ENCODE data around the gene GNPTG.

Gene GNPTG

DNA sequence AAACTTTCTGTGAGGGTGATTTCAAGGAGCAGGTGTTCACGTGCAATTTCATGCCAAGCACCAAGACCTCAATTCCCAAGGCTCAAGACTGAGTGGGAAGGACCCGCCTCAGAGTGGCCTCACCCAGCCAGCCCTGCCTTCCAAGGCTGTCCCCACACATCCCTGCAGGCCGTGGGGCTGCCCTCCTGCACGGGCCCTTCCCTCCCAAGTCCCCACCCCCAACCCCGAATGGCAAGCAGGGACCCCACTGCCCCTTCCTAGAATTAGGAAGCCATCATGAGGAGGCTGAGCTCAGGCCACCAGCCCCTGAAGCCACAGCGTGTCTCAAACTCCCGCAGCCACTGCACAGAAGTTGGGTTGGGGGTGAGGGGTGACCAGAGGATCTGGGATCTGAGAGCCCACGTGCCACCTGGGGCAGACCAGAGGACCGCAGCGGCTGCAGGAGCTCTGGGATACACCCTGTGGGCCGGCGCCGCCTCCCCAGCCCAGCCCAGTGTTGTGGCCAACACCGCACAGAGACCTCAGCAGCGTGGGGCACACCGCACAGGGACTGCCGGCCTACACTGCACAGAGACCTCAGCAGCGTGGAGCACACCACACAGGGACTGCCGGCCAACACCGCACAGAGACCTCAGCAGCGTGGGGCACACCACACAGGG, 20.7 kb downstream of the GNPTG start:
- Histone ChIP-seq H3K27me3 (ENCODE audit: control insufficient read depth, insufficient read depth, low read length) (no peaks in the 10 kb centered on the region), H3K4me3 (ENCODE audit: low read length) (no peak overlapping the region), H3K9ac (ENCODE audit: low read length) (no peak overlapping the region), H3K9me3 (ENCODE audit: control insufficient read depth, low read depth, low read length) (no peaks in the 10 kb centered on the region), H3K4me1 (ENCODE audit: control insufficient read depth, low read depth, low read length) (no peaks in the 10 kb centered on the region), H3K36me3 (ENCODE audit: control insufficient read depth, low read depth, low read length) (no peaks in the 10 kb centered on the region), H3K27ac (ENCODE audit: low read length) (no peak overlapping the region)

DNA sequence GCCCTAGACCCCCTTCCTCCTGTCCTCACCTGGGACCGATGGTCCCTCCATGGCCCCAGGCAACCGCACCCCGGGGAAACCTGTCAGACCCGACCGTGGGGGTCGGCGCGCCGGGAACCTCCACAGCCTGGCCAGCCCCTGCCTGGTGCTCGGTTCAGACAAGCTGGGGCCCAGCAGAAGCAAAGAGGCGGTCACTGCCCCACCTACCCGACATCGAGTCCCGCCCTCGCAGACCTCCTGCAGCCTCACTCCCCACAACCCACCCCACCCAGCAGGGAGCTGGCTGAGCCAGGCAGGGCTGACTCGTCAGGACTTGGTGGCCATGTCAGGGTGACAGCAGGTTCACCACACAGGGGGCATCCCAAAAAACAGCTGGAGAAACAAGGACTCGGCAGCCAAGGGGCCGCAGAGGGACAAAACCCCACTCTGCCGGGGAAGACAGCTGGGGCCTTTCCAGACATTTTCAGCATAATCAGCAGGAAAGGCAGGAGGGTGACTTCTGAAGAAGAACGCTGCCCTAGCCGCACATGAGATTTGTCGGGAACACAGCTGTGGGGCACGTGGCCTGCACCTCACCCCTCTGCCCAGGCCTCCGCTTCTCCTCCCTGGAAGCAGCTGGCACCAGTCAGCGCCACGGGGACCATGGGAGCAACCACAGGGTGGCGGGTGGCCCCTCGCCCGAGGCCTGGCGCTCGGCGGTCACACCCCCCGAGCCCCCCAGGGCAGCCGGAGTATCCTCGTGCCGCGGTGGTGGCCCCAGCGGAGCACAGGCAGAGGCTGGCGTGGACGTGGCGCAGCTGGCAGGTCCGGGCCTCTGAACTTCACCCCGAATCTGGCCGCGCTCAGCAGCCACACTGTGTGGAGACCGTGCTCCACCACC, 22.9 kb downstream of the GNPTG start:
- Histone ChIP-seq H3K36me3 (ENCODE audit: control insufficient read depth, low read depth, low read length) (no peaks in the 10 kb centered on the region), H3K9me3 (ENCODE audit: control insufficient read depth, low read depth, low read length) (no peaks in the 10 kb centered on the region), H3K27ac (ENCODE audit: low read length) (no peak overlapping the region), H3K9ac (ENCODE audit: low read length) (no peak overlapping the region), H3K27me3 (ENCODE audit: control insufficient read depth, insufficient read depth, low read length) (no peaks in the 10 kb centered on the region), H3K4me1 (ENCODE audit: control insufficient read depth, low read depth, low read length) (peaks cover 9% of the 10 kb centered on the region), H3K4me3 (ENCODE audit: low read length) (no peak overlapping the region)

DNA sequence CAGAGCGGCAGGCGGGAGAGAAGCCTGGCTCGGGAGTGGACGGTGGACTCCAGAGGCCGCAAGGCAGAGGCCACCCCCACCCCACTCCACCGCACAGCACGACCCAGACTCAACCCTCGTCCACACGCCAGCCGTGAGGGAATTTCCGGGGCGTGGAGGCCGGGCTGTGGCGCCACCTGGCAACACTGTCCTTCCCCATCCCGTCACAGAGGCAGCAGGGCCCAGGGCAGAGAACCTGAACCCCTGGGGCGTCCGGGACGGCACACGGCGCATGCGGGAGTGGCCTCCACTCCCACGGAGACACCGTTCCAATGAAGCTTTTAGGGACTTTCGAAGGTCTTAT, 23.5 kb downstream of the GNPTG start:
- no peaks in the 10 kb centered on the region for H3K9me3 ChIP-seq (ENCODE audit: control insufficient read depth, low read depth, low read length)
- H3K4me3 ChIP-seq (ENCODE audit: low read length): no peak overlapping the region
- peaks cover 13% of the 10 kb centered on the region for H3K4me1 ChIP-seq (ENCODE audit: control insufficient read depth, low read depth, low read length)
- no peak overlapping the region for H3K27ac ChIP-seq (ENCODE audit: low read length)
- H3K9ac ChIP-seq (ENCODE audit: low read length): no peak overlapping the region
- peaks cover 4% of the 10 kb centered on the region for H3K27me3 ChIP-seq (ENCODE audit: control insufficient read depth, insufficient read depth, low read length)
- H3K36me3 ChIP-seq (ENCODE audit: control insufficient read depth, low read depth, low read length): no peaks in the 10 kb centered on the region

DNA sequence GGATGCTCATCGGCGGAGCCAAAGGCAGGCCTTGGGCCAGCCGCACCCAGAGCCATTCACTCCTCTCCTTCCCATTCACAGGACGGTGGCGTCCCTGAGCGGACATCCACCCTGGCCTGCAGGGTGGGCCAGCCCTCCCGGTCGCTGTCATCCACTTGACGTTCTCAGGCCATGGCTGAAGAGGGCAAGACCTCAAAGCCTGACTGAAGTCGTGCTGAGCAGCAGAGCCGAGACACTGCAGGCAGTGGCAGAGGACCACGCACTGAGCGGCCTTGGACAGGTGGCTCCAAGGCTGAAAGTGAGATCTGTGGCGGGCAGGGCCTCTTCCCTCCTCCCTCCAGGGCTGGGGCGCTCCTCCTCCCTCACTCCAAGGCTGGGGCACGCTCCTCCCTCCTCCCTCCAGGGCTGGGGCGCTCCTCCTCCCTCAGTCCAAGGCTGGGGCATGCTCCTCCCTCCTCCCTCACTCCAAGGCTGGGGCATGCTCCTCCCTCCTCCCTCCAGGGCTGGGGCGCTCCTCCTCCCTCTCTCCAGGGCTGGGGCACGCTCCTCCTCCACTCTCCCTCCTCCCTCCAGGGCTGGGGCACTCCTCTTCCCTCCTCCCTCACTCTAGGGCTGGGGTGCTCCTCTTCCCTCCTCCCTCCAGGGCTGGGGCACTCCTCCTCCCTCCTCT, 24.1 kb downstream of the GNPTG start:
- Histone ChIP-seq H3K27me3 (ENCODE audit: control insufficient read depth, insufficient read depth, low read length) (peaks cover 8% of the 10 kb centered on the region), H3K27ac (ENCODE audit: low read length) (no peak overlapping the region), H3K9me3 (ENCODE audit: control insufficient read depth, low read depth, low read length) (no peaks in the 10 kb centered on the region), H3K9ac (ENCODE audit: low read length) (no peak overlapping the region), H3K4me1 (ENCODE audit: control insufficient read depth, low read depth, low read length) (peaks cover 15% of the 10 kb centered on the region), H3K36me3 (ENCODE audit: control insufficient read depth, low read depth, low read length) (no peaks in the 10 kb centered on the region), H3K4me3 (ENCODE audit: low read length) (no peak overlapping the region)

DNA sequence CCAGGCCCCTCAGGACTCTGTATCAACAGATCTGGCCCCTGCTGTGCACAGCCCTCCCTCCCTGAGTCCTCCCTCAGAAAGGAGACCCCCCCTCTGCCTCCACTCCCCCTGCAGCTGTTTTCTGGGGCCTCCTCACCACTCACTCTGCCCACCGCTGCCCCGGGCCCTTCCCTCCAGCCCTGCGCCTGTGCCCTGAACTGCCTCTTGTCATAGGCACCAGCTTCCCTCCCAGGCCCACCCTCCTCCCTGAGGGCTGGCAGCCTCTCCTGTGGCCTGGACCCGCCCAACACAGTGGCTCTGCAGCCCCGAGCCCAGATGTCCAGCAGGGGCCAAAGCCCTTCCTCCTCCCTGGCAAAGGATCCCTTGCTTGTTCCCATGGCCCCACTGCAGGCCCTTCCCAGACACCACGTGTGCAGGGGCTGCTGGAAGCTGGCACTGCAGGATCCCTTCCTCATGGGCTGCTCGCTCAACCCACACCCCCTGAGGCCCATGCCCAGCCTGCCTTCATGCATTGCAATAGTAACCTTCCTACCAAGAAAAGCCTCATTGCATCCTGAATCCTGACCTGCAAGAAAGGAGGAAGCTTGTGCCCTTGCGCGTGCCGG, 25.8 kb downstream of the GNPTG start:
- Histone ChIP-seq H3K4me3 (ENCODE audit: low read length) (peak overlapping the region; percentile 71), H3K9me3 (ENCODE audit: control insufficient read depth, low read depth, low read length) (no peaks in the 10 kb centered on the region), H3K27me3 (ENCODE audit: control insufficient read depth, insufficient read depth, low read length) (peaks cover 8% of the 10 kb centered on the region), H3K27ac (ENCODE audit: low read length) (no peak overlapping the region), H3K4me1 (ENCODE audit: control insufficient read depth, low read depth, low read length) (peaks cover 15% of the 10 kb centered on the region), H3K36me3 (ENCODE audit: control insufficient read depth, low read depth, low read length) (no peaks in the 10 kb centered on the region), H3K9ac (ENCODE audit: low read length) (no peak overlapping the region)

DNA sequence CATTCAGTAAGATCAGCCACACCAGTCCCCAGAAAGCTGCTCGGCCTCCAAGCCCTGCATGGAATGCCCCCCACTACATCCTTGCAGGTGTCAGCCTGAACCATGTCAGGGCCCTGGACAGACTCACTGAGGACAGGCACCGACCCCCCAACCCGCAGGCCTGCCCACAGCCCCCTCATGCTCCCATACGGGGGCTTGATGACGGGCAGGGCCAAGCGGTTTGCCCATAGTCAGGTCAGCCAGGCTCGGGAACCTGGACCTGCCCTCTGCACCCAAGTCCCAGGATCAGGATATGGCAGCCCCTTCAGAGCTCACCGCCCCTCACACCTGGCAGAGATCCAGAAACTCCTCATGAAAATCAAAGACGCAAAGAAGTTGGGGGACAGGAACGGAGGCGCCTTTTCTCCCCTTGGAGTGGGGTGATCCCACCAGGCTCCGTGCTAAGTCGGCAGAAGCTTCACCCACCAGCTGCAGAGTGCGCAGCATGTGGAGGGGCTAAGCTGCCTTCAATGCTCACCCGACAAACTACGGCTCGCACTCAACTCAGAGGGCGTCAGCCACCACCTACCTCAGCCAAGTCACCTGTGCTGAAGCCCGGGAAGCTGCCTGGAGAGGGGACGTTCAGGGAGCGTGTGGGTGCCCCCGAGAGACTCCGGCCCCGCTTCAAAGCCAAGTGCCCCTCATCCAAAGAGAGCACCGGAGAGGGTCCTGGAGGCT, 26.5 kb downstream of the GNPTG start:
- no peaks in the 10 kb centered on the region for H3K36me3 ChIP-seq (ENCODE audit: control insufficient read depth, low read depth, low read length)
- H3K27me3 ChIP-seq (ENCODE audit: control insufficient read depth, insufficient read depth, low read length): peaks cover 8% of the 10 kb centered on the region
- H3K9ac ChIP-seq (ENCODE audit: low read length): peak overlapping the region; percentile 90
- H3K9me3 ChIP-seq (ENCODE audit: control insufficient read depth, low read depth, low read length): no peaks in the 10 kb centered on the region
- peak overlapping the region; percentile 71 for H3K4me3 ChIP-seq (ENCODE audit: low read length)
- peaks cover 15% of the 10 kb centered on the region for H3K4me1 ChIP-seq (ENCODE audit: control insufficient read depth, low read depth, low read length)
- H3K27ac ChIP-seq (ENCODE audit: low read length): no peak overlapping the region

DNA sequence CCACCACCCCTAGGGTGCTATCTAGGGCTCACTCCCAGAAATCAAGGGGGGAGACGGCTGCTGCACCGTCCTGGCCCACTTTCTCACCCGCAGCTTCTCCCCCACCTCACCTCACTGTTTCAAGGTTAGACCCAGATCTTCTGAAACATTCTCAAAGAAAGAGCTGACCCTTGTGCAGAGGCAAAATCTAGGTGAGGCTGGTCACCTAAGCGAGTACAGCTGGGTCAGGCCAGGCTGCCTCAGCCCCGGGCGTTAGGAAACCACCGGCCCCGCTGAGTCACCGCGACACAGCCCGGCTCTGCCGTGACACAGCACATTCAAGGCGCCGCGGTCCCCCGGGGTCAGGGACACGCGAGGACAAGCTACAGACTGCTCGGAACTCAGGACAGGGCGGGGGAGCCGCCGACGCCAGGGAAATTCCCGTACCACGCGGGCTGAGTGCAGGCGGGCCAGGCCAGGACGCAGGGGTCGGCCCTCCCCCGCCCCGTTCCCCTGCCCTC, 27.1 kb downstream of the GNPTG start:
- peaks cover 8% of the 10 kb centered on the region for H3K27me3 ChIP-seq (ENCODE audit: control insufficient read depth, insufficient read depth, low read length)
- no peaks in the 10 kb centered on the region for H3K9me3 ChIP-seq (ENCODE audit: control insufficient read depth, low read depth, low read length)
- H3K36me3 ChIP-seq (ENCODE audit: control insufficient read depth, low read depth, low read length): no peaks in the 10 kb centered on the region
- peak overlapping the region; percentile 90 for H3K9ac ChIP-seq (ENCODE audit: low read length)
- H3K4me3 ChIP-seq (ENCODE audit: low read length): peak overlapping the region; percentile 71
- peak overlapping the region; percentile 2 for H3K27ac ChIP-seq (ENCODE audit: low read length)
- peaks cover 15% of the 10 kb centered on the region for H3K4me1 ChIP-seq (ENCODE audit: control insufficient read depth, low read depth, low read length)

DNA sequence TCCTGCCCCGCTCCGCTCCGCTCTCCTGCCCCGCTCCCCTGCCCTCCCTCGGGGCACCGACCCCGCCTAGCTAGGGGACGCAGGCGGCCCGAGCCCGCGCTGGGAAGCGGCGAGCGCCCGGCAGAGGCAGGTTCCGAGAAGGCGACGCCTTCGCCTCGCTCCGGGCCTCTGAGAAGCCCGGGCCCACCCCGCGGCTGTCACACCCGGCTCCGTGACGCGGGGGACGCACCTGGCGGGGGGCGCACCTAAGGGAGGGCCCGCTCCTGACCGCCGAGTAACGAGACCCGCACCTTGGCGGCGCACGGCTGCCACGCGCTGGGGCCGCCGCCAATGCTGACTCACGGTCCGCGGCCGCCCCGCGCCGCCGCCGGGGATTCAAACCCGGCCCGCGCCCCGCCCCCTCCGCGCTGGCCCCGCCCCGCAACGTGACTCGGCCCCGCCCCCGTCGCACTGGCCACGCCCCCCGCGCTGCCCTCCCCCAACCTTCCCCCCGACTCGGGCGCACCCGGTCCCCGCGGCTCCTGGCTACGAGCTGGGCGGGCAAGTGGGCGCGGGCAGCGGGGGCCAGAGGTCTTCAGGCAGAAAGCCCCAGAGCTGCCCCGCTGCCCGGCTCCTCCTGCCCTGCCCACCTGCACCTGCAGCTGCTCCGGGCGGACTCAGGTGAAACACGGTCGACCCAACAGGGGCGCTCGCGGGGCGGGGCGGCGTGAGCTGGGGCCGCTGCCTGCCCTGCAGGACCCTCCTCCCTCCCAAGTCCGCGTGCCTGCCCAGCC, 27.8 kb downstream of the GNPTG start:
- Histone ChIP-seq H3K9me3 (ENCODE audit: control insufficient read depth, low read depth, low read length) (no peaks in the 10 kb centered on the region), H3K27ac (ENCODE audit: low read length) (peak overlapping the region; percentile 2), H3K36me3 (ENCODE audit: control insufficient read depth, low read depth, low read length) (no peaks in the 10 kb centered on the region), H3K4me1 (ENCODE audit: control insufficient read depth, low read depth, low read length) (peaks cover 15% of the 10 kb centered on the region), H3K9ac (ENCODE audit: low read length) (peak overlapping the region; percentile 90), H3K4me3 (ENCODE audit: low read length) (peak overlapping the region; percentile 71), H3K27me3 (ENCODE audit: control insufficient read depth, insufficient read depth, low read length) (peaks cover 8% of the 10 kb centered on the region)

DNA sequence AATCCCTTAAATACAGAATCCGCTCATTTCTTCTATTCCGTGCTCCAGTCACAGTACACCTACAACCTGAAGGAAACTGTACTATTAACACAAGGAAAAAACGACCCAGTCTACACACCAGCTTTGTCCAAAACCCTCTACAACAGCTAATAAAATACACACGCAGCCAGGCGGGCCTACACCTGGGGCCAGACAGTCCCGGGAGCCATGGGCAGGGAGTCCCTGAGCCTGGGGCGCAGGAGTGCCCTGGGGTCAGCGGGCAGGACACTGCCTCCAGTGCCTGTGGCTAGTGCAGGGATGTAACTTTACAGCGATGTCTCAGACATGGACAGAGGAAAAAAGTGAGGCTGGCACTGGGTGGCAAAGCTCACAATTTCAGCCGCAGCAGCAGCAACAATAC, 28.5 kb downstream of the GNPTG start:
- Histone ChIP-seq H3K27ac (ENCODE audit: low read length) (no peak overlapping the region), H3K27me3 (ENCODE audit: control insufficient read depth, insufficient read depth, low read length) (peaks cover 8% of the 10 kb centered on the region), H3K36me3 (ENCODE audit: control insufficient read depth, low read depth, low read length) (no peaks in the 10 kb centered on the region), H3K9me3 (ENCODE audit: control insufficient read depth, low read depth, low read length) (no peaks in the 10 kb centered on the region), H3K9ac (ENCODE audit: low read length) (no peak overlapping the region), H3K4me1 (ENCODE audit: control insufficient read depth, low read depth, low read length) (peaks cover 15% of the 10 kb centered on the region), H3K4me3 (ENCODE audit: low read length) (peak overlapping the region; percentile 71)

DNA sequence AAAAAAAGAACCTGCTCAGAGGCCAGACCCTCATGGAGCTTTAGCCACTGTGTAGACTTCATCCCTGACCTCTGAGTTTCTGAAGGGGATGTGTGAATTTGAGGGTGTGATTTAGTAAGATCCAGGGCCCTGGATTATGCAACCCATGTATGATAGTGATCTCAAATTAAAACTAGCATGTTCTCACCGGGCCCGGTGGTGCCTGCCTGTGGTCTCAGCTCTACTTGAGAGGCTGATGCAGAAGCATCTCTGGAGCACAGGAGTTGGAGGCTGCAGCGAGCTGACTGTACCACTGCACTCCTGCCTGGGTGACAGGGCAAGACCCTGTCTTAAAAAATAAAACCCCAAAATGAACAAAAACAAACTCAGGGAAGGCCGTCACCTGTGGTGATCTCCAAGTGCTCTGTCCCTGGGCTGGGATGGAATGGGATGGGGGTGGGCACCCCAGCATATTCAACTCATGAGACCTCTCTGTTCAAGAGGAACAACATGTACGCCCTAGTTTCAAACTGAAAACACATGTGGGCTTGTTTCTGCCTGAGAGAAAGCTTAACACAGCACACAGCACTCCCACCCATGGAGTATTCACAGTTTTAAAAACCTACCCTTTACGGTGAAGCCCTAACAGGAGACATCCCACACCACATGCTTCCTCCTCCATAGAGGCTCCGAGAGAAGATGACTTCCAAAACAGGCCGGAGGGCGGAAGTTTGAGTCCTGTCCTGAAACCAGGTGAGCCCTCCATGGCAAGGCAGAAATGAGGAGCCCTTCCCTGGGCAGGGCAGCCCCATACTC, 30.1 kb downstream of the GNPTG start:
- Histone ChIP-seq H3K4me1 (ENCODE audit: control insufficient read depth, low read depth, low read length) (peaks cover 15% of the 10 kb centered on the region), H3K36me3 (ENCODE audit: control insufficient read depth, low read depth, low read length) (no peaks in the 10 kb centered on the region), H3K27me3 (ENCODE audit: control insufficient read depth, insufficient read depth, low read length) (peaks cover 8% of the 10 kb centered on the region), H3K27ac (ENCODE audit: low read length) (no peak overlapping the region), H3K9ac (ENCODE audit: low read length) (no peak overlapping the region), H3K9me3 (ENCODE audit: control insufficient read depth, low read depth, low read length) (no peaks in the 10 kb centered on the region), H3K4me3 (ENCODE audit: low read length) (no peak overlapping the region)

Measured in iPS-18a (cell line).